CD4-positive, alpha-beta T cell treated with Interleukin-1 beta for 1 hour (primary cell): Measurements from ENCODE around the gene TRAF3.

Experiments used
- DNase-seq, 2 donors: peaks; one replicate each; pipeline ENCODE4 v3.0.0-alpha.2; 2020 to 2022

Gene TRAF3

GRCh38 chr14:102897299-102898027 is 120.2 kb downstream of the TRAF3 start:
- DNase-seq: no peak

GRCh38 chr14:102898298-102898697 is 121.0 kb downstream of the TRAF3 start:
- DNase-seq: no peak

GRCh38 chr14:102898776-102899515 is 121.7 kb downstream of the TRAF3 start:
- DNase-seq: peak in 1 of 2 donors; percentile 35

- no peak for DNase-seq
These were observed 122.3 kb downstream of the TRAF3 start for GRCh38 chr14:102899516-102899900.

GRCh38 chr14:102900631-102901571 is 123.7 kb downstream of the TRAF3 start:
- peak; percentile 12 to 56 for DNase-seq

- peak in 1 of 2 donors; percentile 78 for DNase-seq
These were observed 124.4 kb downstream of the TRAF3 start for GRCh38 chr14:102901633-102902032.

GRCh38 chr14:102902086-102902485 is 124.8 kb downstream of the TRAF3 start:
- DNase-seq: no peak

- DNase-seq: no peak
These were observed 125.4 kb downstream of the TRAF3 start for GRCh38 chr14:102902523-102903247.

GRCh38 chr14:102903248-102903888 is 126.1 kb downstream of the TRAF3 start:
- no peak for DNase-seq

GRCh38 chr14:102903889-102904512 is 126.8 kb downstream of the TRAF3 start:
- DNase-seq: no peak

GRCh38 chr14:102905116-102906108 is 128.2 kb downstream of the TRAF3 start:
- no peak for DNase-seq

- DNase-seq: no peak
These were observed 129.5 kb downstream of the TRAF3 start for GRCh38 chr14:102906616-102907302.

- peak in 1 of 2 donors; percentile 43 for DNase-seq
These were observed 130.1 kb downstream of the TRAF3 start for GRCh38 chr14:102907303-102907844.

GRCh38 chr14:102907980-102908730 is 130.9 kb downstream of the TRAF3 start:
- no peak for DNase-seq

GRCh38 chr14:102908766-102909455 is 131.7 kb downstream of the TRAF3 start:
- no peak for DNase-seq

GRCh38 chr14:102909462-102909861 is 132.2 kb downstream of the TRAF3 start:
- DNase-seq: no peak

GRCh38 chr14:102909911-102910310 is 132.7 kb downstream of the TRAF3 start:
- DNase-seq: no peak

GRCh38 chr14:102910442-102910841 is 133.2 kb downstream of the TRAF3 start:
- DNase-seq: no peak
